HG03045 (cell line): ENCODE measurements around the gene MARCHF2.
"Not testable (repeated sequence)": the region's sequence is repeated elsewhere in the genome, so short reads cannot be mapped to it uniquely, and the experiment has no call there.

Source experiments
- ATAC-seq: cut with Tn5 transposase; IDR thresholded peaks from one replicate; pipeline ENCODE4 v1.9.1; 2021; ENCODE audit warnings: mild to moderate bottlenecking, moderate library complexity; ENCODE audit not compliant: unreplicated experiment

Gene MARCHF2

GRCh38 chr19:8412783-8413628 lies at the start of gene MARCHF2:
TSS of gene MARCHF2 (plus strand) at chr19:8413305. CDS start at chr19:8421841, 8,536 bp downstream.
- peak; percentile 99 for ATAC-seq

GRCh38 chr19:8363803-8364771 lies 49.0 kb upstream of the MARCHF2 start, which contains the start of gene ANGPTL4:
TSS of gene ANGPTL4 (plus strand) at chr19:8364155. CDS start at chr19:8364322, 167 bp downstream.
- ATAC-seq = no peak

GRCh38 chr19:8366121-8366581 lies 47.0 kb upstream of the MARCHF2 start:
- no peak for ATAC-seq

- ATAC-seq = no peak
Observed at GRCh38 chr19:8366961-8367326, 46.2 kb upstream of the MARCHF2 start.

- ATAC-seq = no peak
Observed at GRCh38 chr19:8367327-8368001, 45.6 kb upstream of the MARCHF2 start.

GRCh38 chr19:8370176-8371010 lies 42.7 kb upstream of the MARCHF2 start:
- ATAC-seq = no peak

- no peak for ATAC-seq
Observed at GRCh38 chr19:8371011-8371804, 41.9 kb upstream of the MARCHF2 start.

- ATAC-seq = no peak
Observed at GRCh38 chr19:8373867-8374813, 39.0 kb upstream of the MARCHF2 start.

- not testable (repeated sequence) for ATAC-seq
Observed at GRCh38 chr19:8375766-8376165, 37.3 kb upstream of the MARCHF2 start.

- not testable (repeated sequence) for ATAC-seq
Observed at GRCh38 chr19:8376373-8376974, 36.6 kb upstream of the MARCHF2 start.

GRCh38 chr19:8377598-8377997 lies 35.5 kb upstream of the MARCHF2 start:
- ATAC-seq = no peak

- not testable (repeated sequence) for ATAC-seq
Observed at GRCh38 chr19:8379156-8379891, 33.8 kb upstream of the MARCHF2 start.

- ATAC-seq = not testable (repeated sequence)
Observed at GRCh38 chr19:8384569-8384968, 28.5 kb upstream of the MARCHF2 start.

GRCh38 chr19:8385103-8385502 lies 28.0 kb upstream of the MARCHF2 start:
- not testable (repeated sequence) for ATAC-seq

GRCh38 chr19:8385566-8385965 lies 27.5 kb upstream of the MARCHF2 start:
- not testable (repeated sequence) for ATAC-seq

- ATAC-seq = not testable (repeated sequence)
Observed at GRCh38 chr19:8386419-8386818, 26.7 kb upstream of the MARCHF2 start.

- ATAC-seq = no peak
Observed at GRCh38 chr19:8386990-8387389, 26.1 kb upstream of the MARCHF2 start.
